B cell (primary cell): ENCODE data around the gene CCDC9. TPM values are rescaled to one million over a fixed set of nuclear protein-coding genes. Genes with fewer than 3 reads are reported as not detected.

Experiments
- ATAC-seq: fragments of 200-7000 bp; cut with Tn5 transposase; one replicate; pipeline ENCODE4 v1.10.0; 2021; ENCODE audit warnings: low read depth, mild to moderate bottlenecking, moderate number of reproducible peaks, moderate library complexity
- CTCF ChIA-PET: fragments of 350-600 bp; sonication (Branson Sonifier 250); formaldehyde crosslinking; loops from one replicate; lab custom pipeline; 2021; ENCODE audit warnings: antibody characterized with exemption, inconsistent platforms; lab: Charles Lee
- POLR2A ChIA-PET: fragments of 350-600 bp; sonication (Branson Sonifier 250); formaldehyde crosslinking; loops from one replicate; lab custom pipeline; 2021; ENCODE audit warnings: antibody characterized with exemption; lab: Charles Lee
- DNase-seq: peaks from one replicate; pipeline ENCODE4 v3.0.0; 2013
- H2AFZ ChIP-seq: 2 replicates; pipeline ENCODE4 v1.6.1; 2012; ENCODE audit warnings: mild to moderate bottlenecking, low read depth, low read length; ENCODE audit not compliant: insufficient read depth, poor library complexity, severe bottlenecking
- H3K27ac ChIP-seq, 2 donors: 1 replicate in 1 of 2; 2 replicates in 1 of 2; pipeline ENCODE4 v1.5.1; 2012 to 2013; ENCODE audit warnings: low read length in 2 of 2, mild to moderate bottlenecking in 2 of 2, moderate library complexity in 1 of 2
- H3K27me3 ChIP-seq, 4 experiments: fragments of 200-600 bp in 1 of 4; sonication (generic) in 1 of 4; replicated peaks in 1 of 4; 1 replicate in 2 of 4; 2 replicates in 2 of 4; pipeline versions ENCODE4 v1.6.1 to v1.7.0; 2013 to 2016; ENCODE audit warnings: low read length in 3 of 4, mild to moderate bottlenecking in 2 of 4, mixed read lengths in 1 of 4, moderate library complexity in 1 of 4; ENCODE audit not compliant: insufficient read depth in 4 of 4, control insufficient read depth in 3 of 4; ENCODE audit errors: control extremely low read depth in 1 of 4
- H3K36me3 ChIP-seq, 2 experiments: replicated peaks in 1 of 2; 1 replicate in 1 of 2; 2 replicates in 1 of 2; pipeline versions ENCODE4 v1.6.1 to v1.7.1; 2013; ENCODE audit warnings: low read length in 1 of 2; ENCODE audit not compliant: insufficient read depth in 2 of 2, control insufficient read depth in 1 of 2; ENCODE audit errors: control extremely low read depth in 1 of 2, extremely low read depth in 1 of 2
- H3K4me1 ChIP-seq, 2 donors: fragments of 200-600 bp in 1 of 2; sonication (generic) in 1 of 2; 1 replicate in 1 of 2; 2 replicates in 1 of 2; pipeline versions ENCODE4 v1.5.1 to v1.6.1; 2013 to 2017; ENCODE audit warnings: low read length in 2 of 2; ENCODE audit not compliant: control insufficient read depth in 2 of 2, insufficient read depth in 2 of 2
- H3K4me2 ChIP-seq: replicated peaks from 2 replicates; pipeline ENCODE3; 2012; ENCODE audit warnings: mild to moderate bottlenecking, low read depth, low read length; ENCODE audit not compliant: poor library complexity, severe bottlenecking
- H3K4me3 ChIP-seq, 5 experiments: fragments of 200-600 bp in 1 of 5; sonication (generic) in 1 of 5; 1 replicate in 3 of 5; 2 replicates in 2 of 5; pipeline versions ENCODE4 v1.5.1 to v1.7.0; 2011 to 2016; ENCODE audit warnings: low read length in 4 of 5, mild to moderate bottlenecking in 4 of 5, low read depth in 2 of 5, control low read depth in 1 of 5, moderate library complexity in 1 of 5; ENCODE audit not compliant: insufficient read depth in 1 of 5; ENCODE audit errors: control extremely low read depth in 1 of 5, extremely low read depth in 1 of 5
- H3K79me2 ChIP-seq: fragments of 200-600 bp; sonication (generic); one replicate; pipeline ENCODE4 v1.6.0; 2016; ENCODE audit warnings: low read length; ENCODE audit not compliant: control insufficient read depth, insufficient read depth
- H3K9ac ChIP-seq: fragments of 200-600 bp; sonication (generic); 2 replicates; pipeline ENCODE4 v1.6.1; 2017; ENCODE audit warnings: mild to moderate bottlenecking, low read length, moderate library complexity
- H3K9me3 ChIP-seq, 3 donors: one replicate each; pipeline versions ENCODE4 v1.6.1 to v1.7.1; 2013; ENCODE audit warnings: low read length in 2 of 3; ENCODE audit not compliant: control insufficient read depth in 2 of 3, insufficient read depth in 1 of 3; ENCODE audit errors: control extremely low read depth in 1 of 3
- H4K20me1 ChIP-seq: 2 replicates; pipeline ENCODE4 v1.6.0; 2012; ENCODE audit warnings: mild to moderate bottlenecking, low read length; ENCODE audit not compliant: insufficient read depth, control insufficient read depth, poor library complexity, severe bottlenecking
- H3K27ac Mint-ChIP-seq: one replicate; pipeline ENCODE4 v1.8.0; 2021; ENCODE audit warnings: mixed read lengths
- H3K27me3 Mint-ChIP-seq: one replicate; pipeline ENCODE4 v1.8.0; 2021; ENCODE audit warnings: mixed read lengths
- H3K4me1 Mint-ChIP-seq: one replicate; pipeline ENCODE4 v1.8.0; 2021; ENCODE audit warnings: mixed read lengths
- H3K4me3 Mint-ChIP-seq: one replicate; pipeline ENCODE4 v1.8.0; 2021; ENCODE audit warnings: mixed read lengths
- H3K9me3 Mint-ChIP-seq: one replicate; pipeline ENCODE4 v1.8.0; 2022; ENCODE audit warnings: mixed read lengths; ENCODE audit not compliant: insufficient read depth
- CTCF ChIP-seq: fragments of 200-600 bp; IDR thresholded peaks from one replicate; pipeline ENCODE4 v1.8.0; 2022; ENCODE audit warnings: antibody characterized with exemption, mild to moderate bottlenecking
- EZH2 ChIP-seq: IDR thresholded peaks from 2 replicates; pipeline ENCODE4 v1.6.1; 2012; ENCODE audit warnings: borderline replicate concordance, low read depth, mild to moderate bottlenecking, moderate library complexity, low read length; ENCODE audit not compliant: insufficient read depth, poor library complexity, severe bottlenecking
- WGBS: methylation state at CpG from one replicate; pipeline ENCODE4 v1.1.5; 2013; ENCODE audit warnings: missing lambda C conversion rate; ENCODE audit not compliant: insufficient coverage; 5-methylcytosine and 5-hydroxymethylcytosine counted together
- intact Hi-C: fragments of 100-400 bp; cut with micrococcal nuclease; formaldehyde crosslinking; loops from one replicate; pipeline ENCODE4 v1.10.0; 2022
- polyA plus RNA-seq: library from polyadenylated mRNA; depleted of rRNA; stranded (reverse); fragments of >200 nt; gene quantifications from 2 replicates; pipeline ENCODE4 v1.2.3, GENCODE V29; 2012
- total RNA-seq, 2 donors: library from RNA; stranded (reverse); fragments of 120-200 nt in 1 of 2; gene quantifications; 1 replicate in 1 of 2; 2 replicates in 1 of 2; pipeline versions ENCODE4 v1.2.3 to v1.2.4, GENCODE V29; 2013 to 2022

CCDC9 gene
- total and polyA plus RNA-seq, 2 donors (not counting 1 experiment from before 2014, with no cell fraction given): 12.3 to 54.7 TPM

- H3K9ac ChIP-seq: peak overlapping the region; percentile 89
- no peaks in the 10 kb centered on the region for H3K9me3 ChIP-seq
- Mint-ChIP-seq H3K27me3 (no peaks in the 10 kb centered on the region), H3K4me3 (no peak overlapping the region), H3K27ac (no peak overlapping the region), H3K4me1 (peaks cover 30% of the 10 kb centered on the region), H3K9me3 (no peaks in the 10 kb centered on the region)
- WGBS: 3% methylated on average over 44 of the region's 50 CpGs
- peaks cover 22% of the 10 kb centered on the region for H4K20me1 ChIP-seq
- H3K4me2 ChIP-seq: peak overlapping the region; percentile 100
- no peak for TF ChIP-seq EZH2
- TF ChIP-seq CTCF: no peak
- H3K27ac ChIP-seq: peak overlapping the region in 1 of 2 donors; percentile 93
- ATAC-seq (peak; percentile 8), DNase-seq (peak; percentile 69)
- POLR2A ChIA-PET: interaction anchor here (1.8 to 3.4 kb wide), 2 partner anchors 12 to 15 kb away, joined by 4 to 31 read pairs; no protein-coding TSS in a partner anchor
- CTCF ChIA-PET: interaction anchor here (1.8 to 7.3 kb wide), 3 partner anchors 17 to 18 kb away, joined by 8 to 99 read pairs (median 90); no protein-coding TSS in a partner anchor
- peaks cover 0 to 34% (median 1%) of the 10 kb centered on the region in 4 experiments for H3K27me3 ChIP-seq
- H2AFZ ChIP-seq: no peak overlapping the region
- no peaks in the 10 kb centered on the region for H3K36me3 ChIP-seq
- peak overlapping the region in 3 of 5 experiments; percentile 55 to 95 (median 60) for H3K4me3 ChIP-seq
- intact Hi-C loops: loop anchor here (5.0 kb wide), 2 partner anchors 191 to 441 kb away; partner anchors contain the start of gene SLC1A5
- H3K4me1 ChIP-seq: peaks cover 53 to 62% of the 10 kb centered on the region in 2 donors
- H3K79me2 ChIP-seq: no peaks in the 10 kb centered on the region
Measured at GRCh38 chr19:47228168-47228936, 28.0 kb upstream of the CCDC9 start.
